GM12875 (cell line): ENCODE results near the gene CAMSAP3.

Experiments
- H3K4me3 ChIP-seq: one replicate; pipeline ENCODE4 v1.5.1; 2011; ENCODE audit warnings: low read depth, low read length, control low read depth
- CTCF ChIP-seq: IDR thresholded peaks from 2 replicates; pipeline ENCODE4 v1.5.1; 2011; ENCODE audit warnings: low read depth, mild to moderate bottlenecking, control low read depth, inconsistent platforms, low read length, moderate library complexity, borderline replicate concordance; ENCODE audit not compliant: insufficient read depth

CAMSAP3 gene

DNA sequence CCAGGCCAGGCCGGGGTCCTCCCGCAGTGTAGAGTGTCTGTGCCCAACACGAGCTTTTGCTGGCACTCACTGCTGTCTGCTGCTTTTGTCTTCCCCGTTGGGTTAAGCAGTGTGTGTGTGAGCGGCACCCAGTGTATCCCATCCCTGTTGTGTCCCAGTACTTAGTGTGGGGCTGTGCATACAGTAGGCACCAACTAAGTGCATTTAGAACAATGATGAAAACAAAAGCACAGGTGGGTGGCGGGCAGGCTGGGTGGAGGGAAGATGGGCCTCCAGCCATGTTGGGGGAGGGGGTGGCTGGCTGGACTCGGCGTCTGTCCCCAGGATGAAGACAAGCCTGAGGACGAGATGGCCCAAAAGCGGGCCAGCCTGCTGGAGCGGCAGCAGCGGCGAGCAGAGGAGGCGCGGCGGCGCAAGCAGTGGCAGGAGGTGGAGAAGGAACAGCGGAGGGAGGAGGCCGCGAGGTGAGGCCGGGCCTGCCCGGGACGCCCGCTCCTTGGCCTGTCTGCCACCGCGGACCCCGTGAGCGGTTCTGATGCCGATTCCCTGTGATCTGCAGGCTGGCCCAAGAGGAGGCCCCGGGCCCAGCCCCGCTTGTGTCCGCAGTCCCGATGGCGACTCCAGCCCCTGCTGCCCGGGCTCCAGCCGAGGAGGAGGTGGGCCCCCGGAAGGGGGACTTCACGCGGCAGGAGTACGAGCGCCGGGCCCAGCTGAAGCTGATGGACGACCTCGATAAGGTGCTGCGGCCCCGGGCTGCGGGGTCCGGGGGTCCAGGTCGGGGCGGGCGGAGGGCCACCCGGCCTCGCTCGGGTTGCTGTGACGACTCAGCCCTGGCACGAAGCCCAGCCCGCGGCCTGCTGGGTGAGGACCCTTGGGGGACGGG, 19.4 kb downstream of the CAMSAP3 start:
- H3K4me3 ChIP-seq: no peak overlapping the region
- TF ChIP-seq CTCF: no peak

- no peak for TF ChIP-seq CTCF
- H3K4me3 ChIP-seq: no peak overlapping the region
Observed at GRCh38 chr19:7617172-7617571, 21.5 kb downstream of the CAMSAP3 start.

- no peak for TF ChIP-seq CTCF
- no peak overlapping the region for H3K4me3 ChIP-seq
Observed at GRCh38 chr19:7617735-7618134, 22.1 kb downstream of the CAMSAP3 start.

- no peak overlapping the region for H3K4me3 ChIP-seq
Observed at GRCh38 chr19:7618348-7618747, 22.7 kb downstream of the CAMSAP3 start.

DNA sequence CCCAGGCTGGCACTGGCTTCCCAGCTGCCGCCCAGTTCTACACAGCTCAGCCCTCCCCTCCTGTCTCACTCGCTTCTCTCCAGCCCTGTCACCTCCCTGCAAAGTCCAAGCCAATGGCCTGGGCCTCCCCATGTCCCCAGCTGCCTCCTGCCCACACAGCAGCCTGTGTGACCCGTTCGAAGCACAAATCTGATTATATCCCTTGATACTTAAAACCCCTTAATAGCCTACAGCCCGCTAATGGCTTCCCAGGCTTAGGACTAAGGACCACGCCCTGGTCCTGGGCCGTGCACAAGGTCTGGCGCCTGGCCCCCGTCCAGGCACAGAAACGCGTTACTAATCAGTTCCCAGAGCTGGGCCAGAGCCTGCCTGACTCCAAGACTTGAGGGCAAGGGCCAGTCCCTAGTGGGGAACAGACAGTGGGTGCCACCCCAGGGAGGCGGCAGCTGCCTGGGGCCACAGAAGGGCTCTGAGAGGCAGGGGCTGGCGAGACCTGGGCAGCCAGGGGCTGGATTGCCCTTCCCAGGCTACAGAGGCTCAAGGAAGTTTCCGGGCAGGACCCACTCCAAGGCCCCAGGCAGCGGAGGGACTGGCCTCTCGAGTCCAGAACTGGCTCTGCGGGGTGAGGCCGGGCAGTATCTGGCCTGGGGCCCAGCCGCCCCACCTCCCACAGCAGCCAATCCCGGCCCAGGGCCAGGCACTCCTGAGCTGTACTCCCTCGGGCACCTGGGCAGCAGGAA, 23.3 kb downstream of the CAMSAP3 start:
- no peak overlapping the region for H3K4me3 ChIP-seq
- no peak for TF ChIP-seq CTCF

More at GRCh38 chr19:7618348-7618747, 22.7 kb downstream of the CAMSAP3 start:
- no peak for TF ChIP-seq CTCF

- H3K4me3 ChIP-seq: no peak overlapping the region
Observed at GRCh38 chr19:7619671-7620441, 24.2 kb downstream of the CAMSAP3 start.

More at GRCh38 chr19:7619671-7620441, 24.2 kb downstream of the CAMSAP3 start:
- no peak for TF ChIP-seq CTCF
